GM20431 (cell line): ENCODE results near the gene MERTK.
"Not testable (repeated sequence)": the region's sequence is repeated elsewhere in the genome, so short reads cannot be mapped to it uniquely, and the experiment has no call there.

Experiments
- in situ Hi-C: fragments of 300-500 bp; cut with MseI, MboI; formaldehyde crosslinking; loops from one replicate; pipeline ENCODE4 v1.15.0; 2020; ENCODE audit warnings: low sequenced_read_pairs; ENCODE audit not compliant: unreplicated experiment

Gene MERTK

DNA sequence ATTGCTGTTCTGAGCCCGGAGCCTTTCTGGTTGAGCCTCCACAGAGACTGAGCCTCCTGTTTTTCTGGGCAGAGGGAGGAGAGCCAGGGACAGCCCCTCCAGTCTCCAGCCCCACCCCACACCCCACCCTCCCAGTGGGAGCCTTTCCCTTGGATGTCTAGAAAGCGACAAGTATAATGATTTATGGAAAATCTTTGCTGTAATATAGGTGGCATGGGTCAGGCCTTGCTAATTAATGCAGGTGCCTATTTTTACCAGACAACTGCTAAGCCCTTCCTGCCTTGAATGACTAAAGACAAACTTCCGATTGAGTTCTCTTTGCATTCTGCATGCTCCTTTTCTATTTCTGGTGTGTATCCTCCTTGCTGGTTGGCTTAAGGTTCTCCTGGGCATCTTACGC lies 43.1 kb downstream of the MERTK start:
- in situ Hi-C loops: no loop called here

DNA sequence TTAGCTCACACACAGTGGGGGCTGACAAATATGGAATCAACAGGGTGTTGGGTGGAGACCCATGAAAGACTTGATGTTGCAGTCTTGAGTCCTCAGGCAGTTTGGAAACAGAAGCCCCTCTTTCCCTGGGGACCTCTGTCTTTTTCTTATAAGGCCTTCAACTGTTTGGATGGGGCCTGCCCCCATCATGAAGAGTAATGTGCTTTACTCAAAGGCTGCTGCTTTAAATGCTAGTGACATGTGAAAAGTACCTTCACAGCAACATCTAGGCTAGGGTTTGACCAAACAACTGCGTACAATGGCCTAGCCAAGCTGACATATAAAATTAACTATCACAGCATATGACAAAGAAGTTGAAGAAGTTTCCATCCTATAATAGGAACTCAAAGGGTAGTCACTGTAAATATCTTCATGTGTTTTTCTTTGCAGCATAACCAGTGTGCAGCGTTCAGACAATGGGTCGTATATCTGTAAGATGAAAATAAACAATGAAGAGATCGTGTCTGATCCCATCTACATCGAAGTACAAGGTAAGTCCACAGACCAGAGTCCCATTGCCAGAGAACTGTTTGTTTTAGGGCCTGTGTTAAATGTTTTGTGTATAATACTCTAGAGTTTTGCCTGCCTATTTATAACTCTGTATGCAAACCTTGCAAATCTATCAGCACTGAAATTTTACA lies 46.3 kb downstream of the MERTK start:
- in situ Hi-C loops: no loop called here

DNA sequence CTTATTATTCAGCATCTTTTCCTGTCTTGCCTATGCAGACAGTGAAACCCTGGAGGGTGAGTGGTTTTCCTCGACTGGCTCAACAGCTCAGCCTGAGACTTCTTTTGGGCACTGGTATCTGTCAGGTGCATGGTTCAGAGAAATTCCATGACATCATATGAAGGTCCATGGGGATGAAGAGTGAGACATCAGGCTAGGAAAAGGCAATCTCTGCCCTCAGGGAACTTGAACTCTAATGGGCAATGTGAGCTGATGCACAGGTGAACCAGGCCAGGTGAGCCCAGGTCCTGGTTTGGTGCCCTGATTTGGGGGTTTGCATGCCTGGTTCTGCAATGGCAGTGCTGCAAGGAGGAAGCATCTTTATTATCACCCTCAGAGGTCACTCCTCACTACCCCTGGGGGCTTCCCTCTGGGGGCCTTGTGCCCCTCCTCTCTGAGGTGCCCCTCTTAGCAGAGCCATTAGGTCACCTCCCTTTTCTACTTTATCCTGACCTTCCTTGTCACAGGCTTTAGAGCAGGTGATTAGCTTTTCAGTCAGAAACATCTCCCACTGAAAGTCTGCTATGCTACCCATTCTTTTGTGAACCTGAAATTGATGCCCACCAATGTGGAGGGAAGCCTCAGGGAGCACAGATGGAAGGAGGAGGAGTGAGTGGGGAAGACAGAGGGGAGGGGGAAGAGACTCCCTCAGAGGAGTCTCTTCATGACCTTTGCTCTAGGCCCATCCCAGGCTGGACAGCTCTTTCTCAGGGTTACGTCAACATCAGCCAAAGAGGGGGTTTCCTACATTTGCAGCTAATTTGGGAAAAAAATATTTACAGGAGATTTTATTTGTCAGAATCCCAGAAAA lies 47.3 kb downstream of the MERTK start:
- in situ Hi-C loops: no loop called here

DNA sequence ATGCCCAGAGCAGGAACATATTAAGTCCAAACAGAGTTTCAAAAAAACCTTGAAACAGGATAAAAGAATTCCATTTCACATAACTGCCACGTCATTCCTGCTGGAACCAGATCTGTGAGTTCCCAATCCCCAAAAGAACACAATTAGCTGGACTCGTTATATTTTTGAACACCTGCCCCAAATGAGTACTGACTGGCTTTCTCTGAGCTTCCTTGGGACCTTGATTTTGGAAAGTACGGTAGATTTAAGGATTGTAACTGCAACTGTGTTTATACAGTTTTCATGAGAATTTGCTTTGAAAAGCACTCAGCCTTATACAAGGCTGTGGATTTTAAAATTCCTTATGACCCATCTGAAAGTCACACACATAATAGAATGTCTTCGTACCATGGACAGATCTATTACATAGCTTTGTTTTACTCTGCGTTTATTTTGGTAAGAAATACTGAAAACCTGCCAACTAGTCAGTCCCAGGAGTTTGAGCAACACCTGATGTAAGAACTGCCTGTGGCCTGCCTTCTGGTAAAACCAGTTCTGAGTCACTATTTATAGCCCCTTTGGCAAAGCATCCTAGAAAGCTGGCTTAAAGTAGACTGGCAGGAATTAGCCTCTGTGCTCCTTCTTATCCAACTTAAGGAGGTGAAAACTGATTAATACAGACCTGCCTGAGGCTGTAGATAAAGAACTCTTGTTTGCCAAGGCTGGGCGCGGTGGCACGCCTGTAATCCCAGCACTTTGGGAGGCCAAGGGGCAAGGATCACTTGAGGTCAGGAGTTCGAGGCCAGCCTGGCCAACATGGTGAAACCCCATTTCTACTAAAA lies 48.1 kb downstream of the MERTK start:
- in situ Hi-C loops: no loop called here

DNA sequence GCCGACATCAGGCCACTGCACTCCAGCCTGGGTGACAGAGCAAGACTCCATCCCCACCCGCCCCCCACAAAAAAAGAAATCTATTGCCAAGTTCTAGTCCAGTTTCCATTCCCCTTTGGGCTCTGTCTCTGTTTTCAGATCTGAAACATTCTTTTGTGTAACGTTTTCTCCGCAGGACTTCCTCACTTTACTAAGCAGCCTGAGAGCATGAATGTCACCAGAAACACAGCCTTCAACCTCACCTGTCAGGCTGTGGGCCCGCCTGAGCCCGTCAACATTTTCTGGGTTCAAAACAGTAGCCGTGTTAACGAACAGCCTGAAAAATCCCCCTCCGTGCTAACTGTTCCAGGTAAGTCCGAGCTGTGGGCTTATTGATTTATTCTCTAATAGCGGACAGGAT lies 48.8 kb downstream of the MERTK start:
- in situ Hi-C loops: no loop called here

DNA sequence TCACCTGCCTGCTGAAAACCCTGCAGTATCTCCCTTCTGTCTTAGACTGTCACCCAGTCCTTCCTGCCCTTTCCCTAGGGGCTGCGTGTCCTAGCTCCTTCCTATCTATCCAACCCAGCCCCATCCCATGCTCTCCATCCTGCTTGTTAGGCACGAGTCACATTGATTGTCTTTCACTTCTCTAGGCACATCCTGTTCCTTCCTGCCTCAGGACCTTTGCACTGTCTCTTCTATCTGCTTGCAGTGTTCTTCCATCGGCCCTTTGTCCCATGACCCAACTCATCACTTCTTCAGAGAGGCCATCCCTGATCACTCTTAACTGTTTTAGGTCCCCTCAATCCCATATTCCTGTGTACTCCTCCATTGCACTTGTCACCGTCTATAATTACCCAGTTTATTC lies 50.4 kb downstream of the MERTK start:
- in situ Hi-C loops: no loop called here

DNA sequence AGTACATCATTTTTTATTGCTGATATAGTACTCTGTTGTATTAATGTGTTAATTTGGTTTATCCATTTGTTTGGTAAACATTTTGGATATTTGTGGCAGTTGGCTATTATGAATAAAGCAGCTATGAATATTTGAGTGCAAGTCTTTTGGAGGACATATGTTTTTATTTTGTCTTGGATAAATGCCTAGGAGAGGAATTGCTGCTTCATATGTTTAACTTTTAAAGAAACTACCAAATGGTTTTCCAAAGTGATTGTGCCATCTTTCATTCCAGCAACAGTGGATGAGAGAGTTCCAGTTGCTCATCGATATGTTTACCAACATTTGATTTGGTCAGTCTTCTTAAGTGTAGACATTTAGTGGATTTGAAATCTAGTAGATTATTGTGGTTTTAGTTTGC lies 51.8 kb downstream of the MERTK start:
- in situ Hi-C loops: no loop called here

DNA sequence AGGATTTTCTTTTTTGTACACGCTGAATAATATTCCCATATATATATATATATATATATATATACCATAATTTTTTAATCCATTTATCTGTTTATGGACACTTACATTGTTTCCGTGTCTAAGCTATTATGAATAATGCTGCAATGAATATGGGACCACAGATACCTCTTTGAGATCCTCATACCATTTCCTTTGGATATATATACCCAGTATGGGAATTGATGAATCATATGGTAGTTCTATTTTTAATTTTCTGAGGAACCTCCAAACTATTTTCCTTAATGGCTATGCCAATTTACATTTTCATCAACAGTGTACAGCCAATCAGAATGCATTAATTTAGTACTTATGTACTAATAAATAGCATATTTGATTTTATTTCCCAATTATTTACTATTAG lies 53.1 kb downstream of the MERTK start:
- in situ Hi-C loops: no loop called here

DNA sequence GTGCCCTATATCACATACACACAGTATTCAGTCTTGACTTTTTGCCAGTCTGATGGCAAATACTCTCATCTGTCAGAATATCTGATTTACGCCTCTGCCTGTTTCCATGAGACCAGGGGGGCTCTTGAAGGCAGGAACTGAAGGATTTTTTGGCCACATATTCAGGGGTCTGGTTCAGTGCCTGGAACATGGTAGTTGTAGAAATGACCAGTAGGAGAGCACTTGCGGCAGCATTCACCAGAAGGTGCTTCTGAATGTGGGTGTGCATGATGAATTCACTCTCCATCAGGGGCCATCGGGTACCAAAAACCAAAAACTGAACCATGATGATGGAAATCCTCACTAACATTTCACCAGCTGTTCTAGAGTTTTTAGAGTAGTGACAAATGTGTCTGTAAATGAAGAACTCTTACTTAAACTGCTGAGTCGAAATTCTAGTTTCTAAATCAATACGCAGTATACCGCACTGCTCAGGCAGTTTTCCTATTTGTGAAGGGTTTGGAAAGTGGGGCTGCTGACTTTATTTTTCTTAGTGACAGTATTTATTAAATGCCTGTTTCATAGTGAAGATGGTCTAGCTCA lies 54.6 kb downstream of the MERTK start:
- in situ Hi-C loops: no loop called here

DNA sequence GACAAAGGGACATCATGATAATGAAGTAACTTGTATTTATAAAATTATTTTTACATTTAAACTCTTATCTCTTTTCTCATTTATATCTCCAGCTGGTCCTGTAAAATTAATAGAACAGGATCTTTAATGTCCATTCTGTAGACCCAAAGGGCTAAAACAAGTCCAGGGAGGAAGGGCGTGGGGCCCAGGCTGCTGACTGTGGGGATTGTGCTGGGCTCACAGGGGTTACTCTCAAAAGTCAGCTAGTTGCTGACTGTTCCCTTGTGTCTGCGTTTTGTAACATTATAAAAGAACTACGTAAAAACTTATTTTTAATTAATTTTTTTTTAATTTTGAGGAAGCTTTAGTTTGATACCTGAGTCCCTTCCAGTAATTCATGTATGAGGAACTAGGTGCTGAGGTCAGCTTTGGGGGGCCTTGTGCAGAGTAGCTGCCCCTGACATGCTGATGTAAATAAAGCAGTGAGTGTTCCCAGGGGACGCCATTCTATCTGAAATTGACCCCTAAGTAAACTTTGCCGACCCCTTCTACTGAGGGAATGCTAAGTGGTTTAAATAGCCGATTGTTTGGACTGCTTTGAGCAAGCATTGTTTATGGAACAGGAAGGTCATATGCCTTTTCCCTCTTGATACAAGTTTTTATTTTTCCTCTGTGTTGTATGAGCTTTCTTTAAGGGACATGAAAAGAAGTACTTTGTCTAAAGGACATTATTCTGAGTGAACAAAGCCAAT lies 56.4 kb downstream of the MERTK start:
- in situ Hi-C loops: no loop called here

DNA sequence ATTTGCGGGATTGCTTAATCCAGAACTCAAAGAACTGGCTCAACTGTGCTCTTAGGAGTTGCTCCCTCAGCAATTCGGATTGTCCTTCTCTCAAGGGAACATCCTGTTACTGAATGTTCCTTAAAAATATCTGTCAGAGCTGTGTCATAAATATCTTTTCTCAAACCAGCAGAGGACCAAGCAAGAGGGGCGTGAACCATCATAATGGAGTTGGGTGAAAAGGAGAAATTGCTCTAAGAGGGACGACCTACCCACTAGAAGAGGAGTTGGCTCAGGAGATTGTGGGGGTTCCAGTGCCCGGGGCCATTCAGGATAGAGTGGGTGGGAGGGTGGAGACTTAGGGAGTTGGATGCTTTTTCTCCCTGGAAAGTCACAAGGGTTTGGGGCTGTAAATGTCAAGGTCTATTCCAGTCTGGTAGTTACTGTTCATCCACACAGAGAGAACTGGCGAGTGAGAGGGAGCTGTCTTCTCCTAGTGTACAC lies 59.5 kb downstream of the MERTK start:
- in situ Hi-C loops: no loop called here

DNA sequence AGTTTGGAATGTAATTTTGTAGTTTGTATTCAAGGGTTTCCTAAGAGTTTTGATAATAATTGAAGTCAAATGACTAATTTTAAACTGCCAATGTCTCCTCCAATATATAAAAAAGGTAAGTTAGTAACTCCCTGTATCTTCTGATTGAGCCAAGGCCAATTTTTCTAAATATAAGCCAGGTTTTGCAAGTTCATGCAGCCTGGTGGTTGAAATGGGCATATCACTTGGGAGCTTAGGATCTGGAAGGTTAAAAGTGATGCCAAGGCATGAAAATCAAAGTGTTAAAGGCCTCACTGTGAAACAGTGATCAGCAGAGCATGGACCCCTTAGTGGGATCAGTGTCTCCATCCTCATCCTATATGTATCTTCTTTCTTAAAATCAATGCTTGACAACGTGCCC lies 60.5 kb downstream of the MERTK start:
- in situ Hi-C loops: no loop called here

DNA sequence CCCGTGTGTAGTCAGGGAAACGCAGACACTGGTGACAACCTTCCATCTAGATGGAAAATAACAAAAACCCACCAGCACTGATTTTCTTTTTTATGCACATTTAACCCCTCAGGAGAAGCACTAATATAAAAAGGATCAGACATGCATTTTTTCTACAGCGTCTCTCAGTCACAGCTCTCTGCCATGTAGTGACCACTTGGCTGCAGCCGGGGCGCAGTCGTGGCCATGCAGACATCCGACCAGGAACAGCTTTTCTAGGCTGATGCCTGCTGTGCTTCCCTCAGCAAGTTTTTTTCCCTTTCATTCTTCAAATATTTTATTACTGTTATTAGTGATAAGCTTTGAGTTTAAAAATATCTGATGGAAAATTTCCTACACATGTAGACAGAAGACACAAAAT lies 63.3 kb downstream of the MERTK start:
- in situ Hi-C loops: no loop called here

DNA sequence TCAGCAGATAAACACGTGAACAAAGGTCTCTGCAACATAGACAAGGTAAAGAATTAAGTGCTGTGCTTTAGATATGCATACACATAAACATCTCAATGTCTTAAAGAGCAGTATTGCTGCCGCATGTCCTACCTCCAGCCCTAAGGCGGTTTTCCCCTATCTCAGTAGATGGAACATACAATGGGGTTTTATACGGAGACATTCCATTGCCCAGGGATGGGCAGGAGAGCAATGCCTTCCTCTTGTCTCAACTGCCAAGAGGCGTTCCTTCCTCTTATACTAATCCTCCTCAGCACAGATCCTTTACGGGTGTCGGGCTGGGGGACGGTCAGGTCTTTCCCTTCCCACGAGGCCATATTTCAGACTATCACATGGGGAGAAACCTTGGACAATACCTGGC lies 64.7 kb downstream of the MERTK start:
- in situ Hi-C loops: not testable (repeated sequence)

DNA sequence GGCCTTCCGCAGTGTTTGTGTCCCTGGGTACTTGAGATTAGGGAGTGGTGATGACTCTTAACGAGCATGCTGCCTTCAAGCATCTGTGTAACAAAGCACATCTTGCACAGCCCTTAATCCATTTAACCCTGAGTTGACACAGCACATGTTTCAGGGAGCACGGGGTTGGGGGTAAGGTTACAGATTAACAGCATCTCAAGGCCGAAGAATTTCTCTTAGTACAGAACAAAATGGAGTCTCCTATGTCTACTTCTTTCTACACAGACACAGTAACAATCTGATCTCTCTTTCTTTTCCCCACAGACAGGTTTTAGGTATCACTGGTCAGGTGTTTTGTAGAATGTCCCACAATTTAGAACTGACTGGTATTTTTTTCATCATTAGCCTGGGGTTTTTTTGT lies 65.1 kb downstream of the MERTK start:
- in situ Hi-C loops: not testable (repeated sequence)

DNA sequence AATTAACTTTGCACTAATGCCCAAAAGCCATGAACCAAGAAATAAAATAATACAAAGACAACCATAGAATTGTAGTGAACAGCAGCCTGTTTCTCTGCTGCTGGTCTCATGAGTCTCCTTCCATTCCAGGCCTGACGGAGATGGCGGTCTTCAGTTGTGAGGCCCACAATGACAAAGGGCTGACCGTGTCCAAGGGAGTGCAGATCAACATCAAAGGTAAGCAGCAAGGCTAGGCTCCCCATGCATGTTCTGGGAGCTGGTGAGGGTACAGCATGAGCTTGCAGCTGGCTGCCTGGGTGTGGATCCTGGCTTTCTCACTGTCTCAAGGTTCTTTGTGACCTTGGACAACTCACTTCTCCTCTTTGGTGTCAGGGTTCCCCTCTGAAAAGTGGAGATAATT lies 66.7 kb downstream of the MERTK start:
- in situ Hi-C loops: no loop called here

DNA sequence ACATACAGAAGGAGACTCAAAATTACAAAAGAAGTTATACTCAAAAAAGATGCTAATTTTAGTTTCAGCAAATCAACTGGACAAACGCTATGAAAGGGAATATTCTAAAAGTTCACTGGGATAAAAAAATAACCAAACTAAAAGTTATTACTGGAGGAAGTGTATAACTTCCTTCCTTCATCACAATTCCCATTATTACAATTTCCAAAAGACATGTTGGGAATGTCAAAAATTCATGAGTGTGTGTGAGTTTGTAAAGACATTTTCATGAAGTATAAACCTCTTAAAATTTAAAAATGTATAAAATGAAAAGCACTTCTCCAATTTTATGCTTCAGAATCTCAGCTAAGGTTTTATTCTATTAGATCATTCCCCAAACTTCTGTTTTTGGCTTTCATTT lies 67.8 kb downstream of the MERTK start:
- in situ Hi-C loops: no loop called here

DNA sequence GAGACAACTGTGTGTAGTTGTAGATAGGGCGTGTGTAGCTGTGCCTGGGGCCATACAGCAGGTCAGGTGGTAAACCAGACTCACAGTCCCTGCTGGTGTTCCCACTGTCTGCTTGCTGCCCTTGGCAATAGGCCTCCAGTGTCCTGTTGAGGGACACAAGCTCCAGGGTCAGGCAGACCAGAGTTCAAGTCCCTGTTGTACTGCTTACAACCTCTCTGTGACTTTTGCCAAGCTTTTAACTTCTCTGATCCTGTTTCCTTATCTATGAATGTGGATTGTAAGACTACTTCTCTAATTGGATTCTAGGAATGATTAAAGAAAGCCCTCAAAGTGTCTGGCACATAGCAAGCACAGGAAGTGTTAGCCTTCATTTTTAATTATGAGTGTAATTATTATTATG lies 68.6 kb downstream of the MERTK start:
- in situ Hi-C loops: no loop called here

DNA sequence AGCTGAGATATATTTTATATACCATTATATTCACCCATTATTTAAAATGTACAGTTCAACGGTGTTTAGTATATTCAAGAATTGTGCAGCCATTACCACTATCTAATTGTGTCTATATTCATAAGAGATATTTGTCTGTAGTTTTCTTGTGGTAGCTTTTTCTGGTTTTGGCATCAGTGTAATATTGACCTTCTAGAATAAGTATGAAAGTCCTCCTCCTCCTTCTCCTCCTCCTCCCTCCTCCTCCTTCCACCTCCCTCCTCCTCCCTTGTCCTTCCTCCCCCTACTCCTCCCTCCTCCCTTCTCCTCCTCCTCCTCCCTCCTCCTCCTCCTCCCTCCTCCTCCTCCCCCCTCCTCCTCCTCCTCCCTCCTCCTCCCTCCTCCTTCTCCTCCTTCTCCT lies 72.0 kb downstream of the MERTK start:
- in situ Hi-C loops: no loop called here
